Iris pigment epithelial cell (primary cell): Measurements from ENCODE around the gene CRK.

ENCODE experiments used
- DNase-seq: peaks from one replicate; pipeline ENCODE4 v3.0.0-alpha.2; 2011; ENCODE audit warnings: low read depth

Gene CRK

DNA sequence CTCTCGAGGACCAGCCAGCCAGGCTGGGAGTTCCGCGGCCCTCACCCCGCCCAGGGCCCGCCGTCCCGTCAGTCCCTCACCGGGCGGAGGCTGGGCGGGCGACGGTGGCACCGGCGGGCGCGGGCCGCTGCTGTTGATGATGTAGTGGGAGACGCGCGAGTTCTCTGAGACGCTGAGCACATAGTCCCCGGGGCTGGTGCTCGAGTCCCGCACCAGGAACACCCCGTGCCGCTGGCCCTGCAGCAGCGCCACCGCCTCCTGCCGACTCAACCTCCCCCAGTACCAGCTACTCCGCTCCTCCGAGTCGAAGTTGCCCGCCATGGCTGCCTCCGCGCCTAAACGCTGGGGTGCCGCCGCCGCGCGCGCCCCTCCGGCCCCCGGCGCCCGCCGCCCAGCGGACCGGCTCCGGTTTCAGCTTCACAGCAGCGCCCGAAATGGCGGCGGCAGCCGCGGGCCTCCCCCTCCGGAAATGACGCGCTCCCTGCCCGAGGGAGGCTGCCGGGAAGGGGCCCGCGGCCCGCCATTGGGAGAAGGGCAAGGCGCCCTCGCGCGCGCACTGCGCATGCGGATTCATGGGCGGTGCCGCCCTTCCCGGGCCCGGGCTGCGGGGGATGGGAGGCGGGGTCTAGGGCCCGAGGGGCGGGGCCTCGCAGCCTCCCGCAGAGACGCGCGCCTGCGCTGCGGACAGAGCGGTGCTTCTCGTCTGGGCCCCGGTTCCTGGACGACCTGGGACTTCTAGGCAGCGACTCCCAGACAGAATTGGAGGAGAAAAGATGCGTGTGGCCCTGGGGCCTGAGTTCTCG, at the start of gene CRK:
Gene CRK, minus strand, starts transcription at position 436 of the 803 bp plus-strand sequence. Its CDS starts 115 bp downstream, at position 321.
- peak; percentile 94 for DNase-seq

GRCh38 chr17:1505586-1505985, 49.6 kb upstream of the CRK start:
- no peak for DNase-seq

GRCh38 chr17:1504866-1505265, 48.8 kb upstream of the CRK start:
- no peak for DNase-seq

DNA sequence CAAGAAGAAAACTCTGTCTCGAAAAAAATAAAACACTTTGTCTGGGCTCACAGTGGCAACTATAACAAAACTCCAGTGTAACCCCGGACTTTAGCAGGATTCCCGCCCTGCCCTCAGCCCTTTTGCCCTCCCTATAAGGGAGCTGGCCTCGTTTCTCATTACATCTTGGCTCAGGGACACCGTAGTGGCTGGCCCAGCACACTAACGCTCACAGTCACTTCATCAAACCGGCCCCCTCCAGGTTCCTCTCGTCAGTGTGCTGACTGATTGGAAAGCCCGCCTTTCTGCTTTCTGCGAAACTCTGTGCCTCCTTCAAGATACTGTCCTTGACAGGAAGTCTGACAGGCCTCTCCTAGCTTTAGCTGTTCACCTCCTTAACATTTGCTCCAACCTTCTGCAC, 47.7 kb upstream of the CRK start:
- DNase-seq: no peak

DNA sequence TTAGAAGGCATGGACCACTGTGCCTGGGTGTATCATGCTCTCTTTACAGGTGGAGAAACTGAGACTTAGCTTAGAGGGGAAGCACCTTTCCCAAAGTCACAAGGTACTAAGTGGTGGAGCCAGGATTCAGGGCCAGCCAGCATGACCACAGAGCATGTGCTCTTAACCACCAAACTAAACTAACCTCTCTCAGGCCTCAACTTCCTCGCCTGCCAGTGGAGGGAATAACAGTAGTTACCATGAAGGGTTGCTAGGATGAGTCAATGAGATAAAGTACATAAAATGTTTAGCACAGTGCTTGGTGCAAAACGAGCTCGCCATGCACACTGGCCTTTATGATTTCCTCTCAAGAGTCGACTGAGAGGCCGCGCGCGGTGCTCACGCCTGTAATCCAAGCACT, 42.8 kb upstream of the CRK start:
- peak; percentile 91 for DNase-seq

- no peak for DNase-seq
These were observed 42.2 kb upstream of the CRK start for GRCh38 chr17:1498233-1498632.

DNA sequence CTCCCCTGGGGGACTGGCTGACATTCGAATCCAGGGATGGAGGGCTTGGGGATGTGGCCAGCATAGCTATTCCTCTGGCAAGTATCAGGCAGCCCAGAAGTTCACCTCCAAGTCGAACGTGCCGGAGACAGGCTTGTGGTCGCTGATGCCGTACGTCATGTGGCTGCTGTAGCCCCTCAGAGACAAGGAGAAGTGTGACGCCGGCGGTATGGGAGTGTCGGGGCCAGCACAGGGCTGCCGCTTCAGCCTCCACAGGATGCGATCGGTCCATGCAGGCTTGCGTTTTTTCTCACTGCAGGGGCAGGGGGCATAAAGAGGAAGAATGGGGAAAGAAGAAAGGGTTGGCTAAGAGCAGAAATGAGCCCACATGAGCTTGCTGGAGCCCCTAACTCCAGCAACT, 41.8 kb upstream of the CRK start:
- no peak for DNase-seq

DNA sequence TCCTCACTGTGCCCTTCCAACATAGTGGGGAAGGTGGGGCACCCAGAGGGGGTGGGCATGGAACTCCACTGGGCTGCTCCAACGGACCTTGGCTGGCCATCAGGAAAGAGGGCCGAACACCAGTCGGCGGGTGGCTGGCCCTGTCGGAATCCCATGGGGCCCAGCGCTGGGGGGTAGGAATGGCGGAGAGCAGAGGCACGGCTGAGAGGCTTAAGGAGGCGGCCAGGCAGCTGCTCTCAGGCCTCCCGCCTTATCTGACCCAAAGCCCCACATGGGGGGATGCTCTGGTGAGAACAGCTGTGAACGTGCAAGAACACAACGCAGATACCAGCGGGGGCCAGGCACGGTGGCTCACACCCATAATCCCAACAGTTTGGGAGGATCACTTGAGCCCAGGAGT, 40.8 kb upstream of the CRK start:
- no peak for DNase-seq

DNA sequence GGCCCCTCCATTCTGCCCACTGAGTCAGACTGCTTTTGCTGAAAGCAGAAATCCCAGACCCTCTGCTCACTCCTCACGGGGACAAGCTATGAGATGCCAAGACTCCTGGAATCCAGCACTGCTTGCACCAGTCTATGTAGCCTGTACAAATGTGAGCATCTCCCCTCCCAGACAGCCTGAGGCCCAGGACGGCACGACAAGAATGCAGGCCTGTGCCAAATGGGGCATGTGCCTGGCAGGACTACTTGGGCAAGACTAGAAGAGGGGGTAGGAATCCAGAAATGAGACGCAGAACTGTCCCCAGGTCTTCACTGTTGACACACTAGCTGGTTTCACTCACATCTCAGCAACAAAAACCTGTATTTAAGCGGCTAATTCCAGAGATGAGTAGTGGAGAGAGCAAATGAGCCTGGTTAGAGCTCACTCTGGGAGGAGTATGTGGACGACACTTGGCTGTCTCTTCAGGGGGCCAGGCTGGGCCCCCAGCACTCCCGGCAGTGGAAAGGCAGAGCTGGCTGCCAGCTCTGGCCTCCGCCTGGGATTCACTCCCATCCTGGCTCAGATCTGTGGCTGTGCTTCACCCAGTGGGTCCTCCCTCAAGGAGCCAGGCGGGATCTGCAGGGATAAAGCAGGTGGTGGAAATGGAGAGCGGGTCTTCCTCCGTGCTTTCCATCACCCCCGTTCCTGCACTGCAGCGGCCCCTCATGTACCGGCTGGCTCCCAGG, 39.4 kb upstream of the CRK start:
- no peak for DNase-seq

- no peak for DNase-seq
These were observed 38.8 kb upstream of the CRK start for GRCh38 chr17:1494736-1495253.

- no peak for DNase-seq
These were observed 38.2 kb upstream of the CRK start for GRCh38 chr17:1494203-1494602.

GRCh38 chr17:1493291-1493980, 37.4 kb upstream of the CRK start:
- DNase-seq: no peak

DNA sequence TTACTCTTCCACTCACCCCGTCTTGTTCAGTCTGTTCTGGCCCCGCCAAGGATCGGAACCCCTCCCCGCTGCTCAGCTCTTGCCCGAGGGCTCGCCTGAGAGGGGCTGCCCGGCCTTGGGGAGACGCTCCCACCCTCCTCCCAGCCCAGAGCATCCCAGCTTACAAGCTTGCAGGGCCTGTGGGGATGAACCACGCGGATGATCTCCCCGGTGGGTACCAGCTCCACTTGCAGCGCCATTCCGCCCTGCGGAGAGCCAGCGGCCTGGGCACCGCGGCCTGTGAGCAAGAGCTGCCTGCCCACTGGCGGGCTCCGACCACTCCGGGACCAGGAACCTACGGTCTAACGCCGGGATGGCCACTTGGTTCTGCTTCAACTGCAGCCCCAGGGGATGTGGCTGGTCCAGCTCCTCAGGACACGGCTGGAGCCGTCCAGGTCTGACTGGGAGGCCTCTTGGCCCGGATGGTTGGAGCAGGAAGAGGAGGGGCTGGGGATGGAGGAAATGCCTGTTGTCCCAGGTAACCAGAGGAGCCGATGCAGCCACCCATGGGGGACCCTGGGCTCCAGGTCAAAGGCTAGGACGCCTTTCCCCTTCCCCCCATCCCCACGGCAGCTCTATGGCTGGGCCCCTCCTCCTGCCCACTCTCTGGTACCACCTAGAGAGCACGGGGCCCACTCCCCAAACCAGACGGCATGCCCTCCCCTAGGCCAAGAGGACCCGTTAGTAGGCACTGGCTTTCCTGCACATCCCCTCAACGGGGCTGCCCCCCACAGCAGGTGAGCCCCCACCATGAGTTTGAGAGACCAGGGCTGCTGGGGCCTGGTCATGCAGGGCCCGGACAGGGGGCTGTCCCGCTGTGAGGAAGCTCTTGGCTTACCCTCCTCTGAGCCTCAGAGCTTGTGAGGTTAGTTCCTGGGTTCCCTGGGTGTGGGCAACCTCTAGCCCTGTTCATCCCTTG, 36.5 kb upstream of the CRK start, which contains the start of gene MYO1C:
Gene MYO1C, minus strand, starts transcription at position 438 of the 958 bp plus-strand sequence. Its CDS starts 199 bp downstream, at position 239.
- no peak for DNase-seq

DNA sequence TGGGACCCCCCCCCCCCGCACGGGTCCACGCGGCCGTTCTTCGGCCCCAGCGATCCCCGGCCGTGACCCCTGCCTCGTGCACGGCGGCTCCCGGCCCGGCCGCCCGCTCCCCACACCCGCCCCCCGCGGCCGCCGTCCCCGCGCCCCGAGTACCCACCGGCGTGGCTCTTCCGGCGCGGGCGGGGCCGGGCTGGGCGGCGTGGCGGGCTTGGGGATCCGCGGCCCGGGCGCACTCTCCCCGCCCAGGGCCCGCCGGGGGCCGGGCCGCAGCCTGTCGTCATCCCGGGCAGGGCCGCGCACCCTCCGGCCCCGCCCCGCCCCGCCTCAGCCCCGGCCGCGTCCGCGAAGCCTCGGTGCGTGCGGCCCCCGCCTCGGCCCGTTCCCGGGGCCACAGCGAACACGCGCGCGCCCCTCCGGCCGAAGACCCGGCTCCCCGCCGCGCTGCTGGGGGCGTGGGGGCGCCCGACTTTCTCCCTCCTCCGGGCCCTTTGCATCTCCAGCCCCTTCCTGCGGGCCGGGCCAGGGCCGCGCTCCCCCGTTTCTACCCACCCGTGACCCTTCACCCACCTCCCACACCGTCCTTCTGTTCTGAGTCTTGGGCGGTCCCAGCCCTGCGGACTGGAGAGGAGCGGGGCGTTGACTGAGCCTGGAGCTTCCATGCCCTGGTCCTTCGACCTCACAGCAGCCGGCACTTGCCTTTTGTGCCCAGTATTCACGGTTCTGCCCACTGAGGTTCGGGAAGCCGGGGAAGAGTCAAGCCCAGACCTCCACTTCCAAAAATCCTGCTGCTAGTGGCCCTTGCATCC, 35.6 kb upstream of the CRK start:
- peak; percentile 39 for DNase-seq

GRCh38 chr17:1490643-1491442, 34.8 kb upstream of the CRK start:
- no peak for DNase-seq

- no peak for DNase-seq
These were observed 32.8 kb upstream of the CRK start for GRCh38 chr17:1488826-1489270.

- peak; percentile 83 for DNase-seq
These were observed 32.1 kb upstream of the CRK start for GRCh38 chr17:1487939-1488825.
